ENCODE measurements around the gene CRYM. TPM values are rescaled to one million over a fixed set of nuclear protein-coding genes. Genes with fewer than 3 reads are reported as not detected.

CRYM gene
- total RNA-seq, 2 experiments from 2014 or later: not detected

- Histone ChIP-seq H3K27ac (ENCODE audit: low read depth in 1 of 2, low read length in 2 of 2) (no peak overlapping the region), H3K4me3 (ENCODE audit: low read length) (no peak overlapping the region), H3K9me3 (ENCODE audit: control insufficient read depth in 1 of 2, insufficient read depth in 1 of 2, low read length in 2 of 2) (no peaks in the 10 kb centered on the region), H3K4me1 (ENCODE audit: insufficient read depth, low read length) (peaks cover 21% of the 10 kb centered on the region), H3K27me3 (ENCODE audit: control insufficient read depth in 1 of 2, insufficient read depth in 2 of 2, low read length in 2 of 2) (no peaks in the 10 kb centered on the region), H3K36me3 (ENCODE audit: insufficient read depth, low read length) (no peaks in the 10 kb centered on the region)
- TF ChIP-seq CTCF (IDR thresholded peaks at IDR 0.05): no peak
- Mint-ChIP-seq H3K27me3 (peaks cover 41% of the 10 kb centered on the region), H3K4me3 (peak overlapping the region; percentile 43), H3K4me1 (ENCODE audit: low read depth) (peaks cover 30% of the 10 kb centered on the region), H3K27ac (no peak overlapping the region), H3K9me3 (no peaks in the 10 kb centered on the region), H3K36me3 (ENCODE audit: low read depth) (no peaks in the 10 kb centered on the region)
- DNase-seq: peak in 2 of 14 experiments; percentile 17 to 39
- intact Hi-C loops (cut with DNase I, micrococcal nuclease): no loop called here
- CTCF ChIA-PET: no interaction called here
- ATAC-seq (ENCODE audit: poor library complexity): no peak
- POLR2A ChIA-PET: no interaction called here
These were observed 24.9 kb upstream of the CRYM start for GRCh38 chr16:21302898-21303528.

GRCh38 chr16:21302454-21302853, 24.4 kb upstream of the CRYM start:
- H3K4me3 ChIP-seq (ENCODE audit: low read length): no peak overlapping the region
- no peaks in the 10 kb centered on the region for H3K9me3 ChIP-seq (ENCODE audit: control insufficient read depth in 1 of 2, insufficient read depth in 1 of 2, low read length in 2 of 2)
- H3K36me3 Mint-ChIP-seq (ENCODE audit: low read depth): no peaks in the 10 kb centered on the region
- intact Hi-C loops (cut with DNase I, micrococcal nuclease): no loop called here
- no peak for TF ChIP-seq CTCF (IDR thresholded peaks at IDR 0.05)
- H3K27me3 Mint-ChIP-seq: peaks cover 41% of the 10 kb centered on the region
- H3K27ac Mint-ChIP-seq: no peak overlapping the region
- H3K9me3 Mint-ChIP-seq: no peaks in the 10 kb centered on the region
- H3K27ac ChIP-seq (ENCODE audit: low read depth in 1 of 2, low read length in 2 of 2): no peak overlapping the region
- ChIA-PET POLR2A (no interaction called here), CTCF (no interaction called here)
- H3K4me1 ChIP-seq (ENCODE audit: insufficient read depth, low read length): peaks cover 21% of the 10 kb centered on the region
- H3K4me1 Mint-ChIP-seq (ENCODE audit: low read depth): peaks cover 30% of the 10 kb centered on the region
- H3K27me3 ChIP-seq (ENCODE audit: control insufficient read depth in 1 of 2, insufficient read depth in 2 of 2, low read length in 2 of 2): no peaks in the 10 kb centered on the region
- H3K4me3 Mint-ChIP-seq: peak overlapping the region; percentile 94
- ATAC-seq (ENCODE audit: poor library complexity): no peak
- H3K36me3 ChIP-seq (ENCODE audit: insufficient read depth, low read length): no peaks in the 10 kb centered on the region
- no peak for DNase-seq

- ATAC-seq (ENCODE audit: poor library complexity): no peak
- peaks cover 38% of the 10 kb centered on the region for H3K27me3 Mint-ChIP-seq
- no peak overlapping the region for H3K27ac ChIP-seq (ENCODE audit: low read depth in 1 of 2, low read length in 2 of 2)
These were observed 23.8 kb upstream of the CRYM start for GRCh38 chr16:21301895-21302291.

More at GRCh38 chr16:21301895-21302291, 23.8 kb upstream of the CRYM start:
- no peaks in the 10 kb centered on the region for H3K9me3 ChIP-seq (ENCODE audit: control insufficient read depth in 1 of 2, insufficient read depth in 1 of 2, low read length in 2 of 2)
- H3K4me1 ChIP-seq (ENCODE audit: insufficient read depth, low read length): peaks cover 21% of the 10 kb centered on the region
- CTCF ChIA-PET: no interaction called here
- DNase-seq: no peak
- no peak overlapping the region for H3K27ac Mint-ChIP-seq
- no peaks in the 10 kb centered on the region for H3K36me3 ChIP-seq (ENCODE audit: insufficient read depth, low read length)
- intact Hi-C loops (cut with DNase I, micrococcal nuclease): no loop called here
- H3K4me3 Mint-ChIP-seq: peak overlapping the region; percentile 94
- H3K9me3 Mint-ChIP-seq: no peaks in the 10 kb centered on the region
- H3K27me3 ChIP-seq (ENCODE audit: control insufficient read depth in 1 of 2, insufficient read depth in 2 of 2, low read length in 2 of 2): no peaks in the 10 kb centered on the region
- POLR2A ChIA-PET: no interaction called here
- peak overlapping the region; percentile 62 for H3K4me3 ChIP-seq (ENCODE audit: low read length)
- no peaks in the 10 kb centered on the region for H3K36me3 Mint-ChIP-seq (ENCODE audit: low read depth)
- no peak for TF ChIP-seq CTCF (IDR thresholded peaks at IDR 0.05)
- peaks cover 30% of the 10 kb centered on the region for H3K4me1 Mint-ChIP-seq (ENCODE audit: low read depth)

All from CD4-positive, alpha-beta T cell (primary cell).